GM19023 (cell line): ENCODE data around the gene PLCXD1.
"Not testable (repeated sequence)": the region's sequence is repeated elsewhere in the genome, so short reads cannot be mapped to it uniquely, and the experiment has no call there.

Source experiments
- ATAC-seq: cut with Tn5 transposase; IDR thresholded peaks from one replicate; pipeline ENCODE4 v1.9.1; 2021; ENCODE audit warnings: mild to moderate bottlenecking, moderate library complexity; ENCODE audit not compliant: unreplicated experiment

The PLCXD1 gene

DNA sequence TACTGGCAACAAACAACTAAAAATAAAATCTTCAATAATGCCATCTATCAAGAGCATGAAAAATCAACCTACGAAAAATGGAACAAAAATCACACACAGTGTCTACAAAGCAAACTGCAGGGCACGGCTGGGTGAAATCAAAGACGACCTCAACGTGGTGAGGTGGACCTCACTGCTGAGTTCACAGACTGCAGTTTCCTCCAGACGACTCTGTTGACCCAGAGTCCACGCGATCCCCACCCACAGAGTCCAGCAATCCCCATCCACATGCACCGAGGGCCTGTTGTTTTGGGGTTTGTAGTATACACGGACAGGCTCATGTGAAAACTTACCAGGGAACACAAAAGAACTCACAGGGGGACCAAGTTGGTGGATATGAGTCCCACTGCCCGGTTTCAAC is 68.5 kb downstream of the PLCXD1 start:
- no peak for ATAC-seq

DNA sequence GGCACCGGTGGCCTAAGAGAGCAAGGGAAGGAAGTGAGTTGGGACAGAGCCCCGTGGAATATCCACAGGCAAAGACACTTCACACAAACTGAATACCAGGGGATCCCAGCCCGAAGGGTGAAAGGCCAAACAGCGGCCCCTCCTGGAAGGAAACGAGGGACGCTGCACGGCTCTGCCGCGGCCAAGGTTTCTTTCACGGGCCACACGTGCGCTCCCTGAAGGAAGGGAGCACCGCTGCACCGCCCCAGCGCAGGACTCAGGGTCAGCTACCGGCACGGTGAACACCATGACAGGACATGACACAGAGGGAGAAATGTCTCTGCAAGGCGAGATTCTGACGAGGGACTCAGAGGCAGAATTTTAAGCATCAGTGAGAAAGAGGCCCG is 69.0 kb downstream of the PLCXD1 start:
- no peak for ATAC-seq

GRCh38 chrX:350534-351323 is 69.5 kb downstream of the PLCXD1 start:
- no peak for ATAC-seq

DNA sequence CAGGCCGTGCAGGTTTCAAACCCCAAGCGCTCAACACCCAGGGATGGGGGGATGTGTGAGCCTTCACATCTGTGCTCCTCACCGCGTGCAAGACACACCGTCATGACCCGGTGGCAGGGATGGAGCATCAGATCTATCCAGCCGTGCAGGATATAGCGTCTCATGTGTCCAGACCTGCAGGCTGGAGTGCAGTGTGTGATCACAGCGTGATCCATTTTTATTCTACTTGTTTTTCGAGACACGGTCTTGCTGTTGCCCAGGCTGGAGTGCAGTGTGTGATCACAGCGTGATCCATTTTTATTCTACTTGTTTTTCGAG is 70.1 kb downstream of the PLCXD1 start:
- ATAC-seq = not testable (repeated sequence)

- no peak for ATAC-seq
Observed at GRCh38 chrX:351736-352135, 70.6 kb downstream of the PLCXD1 start.

GRCh38 chrX:352181-352580 is 71.0 kb downstream of the PLCXD1 start:
- no peak for ATAC-seq

DNA sequence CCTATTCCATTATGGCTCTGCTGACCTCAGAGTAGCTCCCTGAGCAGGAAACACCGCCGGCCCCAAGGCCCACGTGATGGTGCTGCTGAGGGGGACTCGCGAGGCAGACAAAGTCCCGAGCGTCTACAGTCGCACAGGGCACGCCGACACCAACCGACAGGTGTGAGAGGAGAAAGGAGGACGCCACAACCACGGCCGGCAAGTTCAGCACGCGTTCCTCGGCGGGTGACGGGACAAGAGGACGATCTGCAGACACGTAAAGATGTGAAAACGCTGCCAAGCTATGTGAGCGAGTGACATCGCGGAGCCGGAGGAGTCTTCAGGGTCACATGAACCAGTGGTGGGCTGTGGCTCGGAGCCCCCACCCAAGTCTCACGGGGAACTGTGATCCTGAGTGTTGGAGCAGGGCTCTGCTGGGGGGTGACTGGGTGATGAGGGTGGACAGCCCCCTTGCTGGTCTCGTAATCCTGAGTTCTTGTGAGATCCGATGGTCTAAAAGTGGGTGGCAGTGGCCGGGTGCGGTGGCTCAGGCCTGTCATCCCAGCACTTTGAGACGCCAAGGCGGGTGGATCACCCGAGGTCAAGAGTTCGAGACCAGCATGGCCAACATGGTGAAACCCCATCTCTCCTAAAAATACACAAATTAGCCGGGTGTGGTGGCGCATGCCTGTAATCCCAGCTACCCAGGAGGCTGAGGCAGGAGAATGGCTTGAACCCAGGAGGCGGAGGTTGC is 71.6 kb downstream of the PLCXD1 start:
- no peak for ATAC-seq
